Type B pancreatic cell (in vitro differentiated cells): Measurements from ENCODE around the gene CKAP2L. TPM values are rescaled to one million over a fixed set of nuclear protein-coding genes. Genes with fewer than 3 reads are reported as not detected.

Experiments used
- DNase-seq: peaks from one replicate; pipeline ENCODE4 v3.0.0; 2021; ENCODE audit warnings: mixed read lengths; ENCODE audit not compliant: unreplicated experiment; ENCODE audit errors: extremely low spot score
- H3K27ac Mint-ChIP-seq: 2 replicates; pipeline ENCODE4 v1.8.0; 2021; ENCODE audit warnings: mild to moderate bottlenecking, mixed read lengths
- H3K27me3 Mint-ChIP-seq: 2 replicates; pipeline ENCODE4 v1.8.0; 2021; ENCODE audit warnings: mixed read lengths
- H3K36me3 Mint-ChIP-seq: 2 replicates; pipeline ENCODE4 v1.8.0; 2021; ENCODE audit warnings: mixed read lengths
- H3K4me1 Mint-ChIP-seq: one replicate; pipeline ENCODE4 v1.8.0; 2021; ENCODE audit warnings: mixed read lengths; ENCODE audit not compliant: unreplicated experiment
- H3K4me3 Mint-ChIP-seq: 2 replicates; pipeline ENCODE4 v1.8.0; 2021; ENCODE audit warnings: mild to moderate bottlenecking, mixed read lengths
- H3K9me3 Mint-ChIP-seq: 2 replicates; pipeline ENCODE4 v1.8.0; 2021; ENCODE audit warnings: mixed read lengths
- CTCF ChIP-seq: fragments of 200-600 bp; sonication (generic); conservative IDR thresholded peaks from 2 replicates; pipeline ENCODE4 v1.5.0; 2021; ENCODE audit warnings: antibody characterized with exemption, mild to moderate bottlenecking
- total RNA-seq: library from RNA; stranded (reverse); gene quantifications from 2 replicates; pipeline ENCODE4 v1.2.1, GENCODE V29; 2021; ENCODE audit warnings: low replicate concordance

The CKAP2L gene
- total RNA-seq, 1 donor from 2014 or later, result 25.4 TPM

GRCh38 chr2:112728378-112729175 is 35.8 kb downstream of the CKAP2L start:
- no peak for DNase-seq
- Mint-ChIP-seq H3K4me3 (no peak overlapping the region), H3K27ac (no peak overlapping the region), H3K9me3 (no peaks in the 10 kb centered on the region), H3K36me3 (no peaks in the 10 kb centered on the region), H3K4me1 (peaks cover 4% of the 10 kb centered on the region), H3K27me3 (peaks cover 12% of the 10 kb centered on the region)
- TF ChIP-seq CTCF, result no peak

- no peaks in the 10 kb centered on the region for H3K36me3 Mint-ChIP-seq
- H3K4me3 Mint-ChIP-seq, result no peak overlapping the region
- H3K27me3 Mint-ChIP-seq, result peaks cover 12% of the 10 kb centered on the region
- no peaks in the 10 kb centered on the region for H3K9me3 Mint-ChIP-seq
- H3K4me1 Mint-ChIP-seq, result peaks cover 4% of the 10 kb centered on the region
- H3K27ac Mint-ChIP-seq, result no peak overlapping the region
- DNase-seq, result no peak
- TF ChIP-seq CTCF, result no peak
Measured at GRCh38 chr2:112728029-112728362, 36.4 kb downstream of the CKAP2L start.

- H3K36me3 Mint-ChIP-seq, result no peaks in the 10 kb centered on the region
- no peak for DNase-seq
- H3K27me3 Mint-ChIP-seq, result peaks cover 12% of the 10 kb centered on the region
- H3K27ac Mint-ChIP-seq, result no peak overlapping the region
- no peak overlapping the region for H3K4me3 Mint-ChIP-seq
- no peak for TF ChIP-seq CTCF
- H3K9me3 Mint-ChIP-seq, result no peaks in the 10 kb centered on the region
- H3K4me1 Mint-ChIP-seq, result peaks cover 4% of the 10 kb centered on the region
Measured at GRCh38 chr2:112727276-112728028, 37.0 kb downstream of the CKAP2L start.

GRCh38 chr2:112726487-112727190 is 37.8 kb downstream of the CKAP2L start:
- H3K27me3 Mint-ChIP-seq, result peaks cover 12% of the 10 kb centered on the region
- no peak overlapping the region for H3K27ac Mint-ChIP-seq
- H3K36me3 Mint-ChIP-seq, result no peaks in the 10 kb centered on the region
- DNase-seq, result peak; percentile 91
- no peak overlapping the region for H3K4me3 Mint-ChIP-seq
- TF ChIP-seq CTCF, result peak; percentile 98
- H3K4me1 Mint-ChIP-seq, result peaks cover 4% of the 10 kb centered on the region
- no peaks in the 10 kb centered on the region for H3K9me3 Mint-ChIP-seq

GRCh38 chr2:112725545-112726457 is 38.6 kb downstream of the CKAP2L start:
- DNase-seq, result no peak
- Mint-ChIP-seq H3K4me1 (peaks cover 4% of the 10 kb centered on the region), H3K27ac (no peak overlapping the region), H3K4me3 (no peak overlapping the region), H3K36me3 (no peaks in the 10 kb centered on the region), H3K9me3 (no peaks in the 10 kb centered on the region), H3K27me3 (peaks cover 10% of the 10 kb centered on the region)
- TF ChIP-seq CTCF, result no peak
